Epithelial cell of esophagus (primary cell): ENCODE results near the gene UBR2.

ENCODE experiments used
- DNase-seq: peaks from one replicate; pipeline ENCODE4 v3.0.0; 2010; ENCODE audit warnings: low read depth
- H3K4me3 ChIP-seq: 2 replicates; pipeline ENCODE4 v1.5.1; 2011; ENCODE audit warnings: mild to moderate bottlenecking, low read length, control low read depth
- TF ChIP-seq, protein P1 (sequence below): IDR thresholded peaks from 2 replicates; pipeline ENCODE4 v1.5.1; 2011; ENCODE audit warnings: low read depth, mild to moderate bottlenecking, low read length, control low read depth, inconsistent platforms; ENCODE audit not compliant: insufficient read depth; ENCODE audit errors: missing control alignments

UBR2 gene

GRCh38 chr6:42563697-42564505, at the start of gene UBR2:
UBR2 (plus strand) TSS chr6:42564029; CDS start chr6:42564320, 291 bp downstream.
- TF ChIP-seq, protein P1, sequence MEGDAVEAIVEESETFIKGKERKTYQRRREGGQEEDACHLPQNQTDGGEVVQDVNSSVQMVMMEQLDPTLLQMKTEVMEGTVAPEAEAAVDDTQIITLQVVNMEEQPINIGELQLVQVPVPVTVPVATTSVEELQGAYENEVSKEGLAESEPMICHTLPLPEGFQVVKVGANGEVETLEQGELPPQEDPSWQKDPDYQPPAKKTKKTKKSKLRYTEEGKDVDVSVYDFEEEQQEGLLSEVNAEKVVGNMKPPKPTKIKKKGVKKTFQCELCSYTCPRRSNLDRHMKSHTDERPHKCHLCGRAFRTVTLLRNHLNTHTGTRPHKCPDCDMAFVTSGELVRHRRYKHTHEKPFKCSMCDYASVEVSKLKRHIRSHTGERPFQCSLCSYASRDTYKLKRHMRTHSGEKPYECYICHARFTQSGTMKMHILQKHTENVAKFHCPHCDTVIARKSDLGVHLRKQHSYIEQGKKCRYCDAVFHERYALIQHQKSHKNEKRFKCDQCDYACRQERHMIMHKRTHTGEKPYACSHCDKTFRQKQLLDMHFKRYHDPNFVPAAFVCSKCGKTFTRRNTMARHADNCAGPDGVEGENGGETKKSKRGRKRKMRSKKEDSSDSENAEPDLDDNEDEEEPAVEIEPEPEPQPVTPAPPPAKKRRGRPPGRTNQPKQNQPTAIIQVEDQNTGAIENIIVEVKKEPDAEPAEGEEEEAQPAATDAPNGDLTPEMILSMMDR = peak; percentile 35
- peak within 1 kb of the TSS; percentile 87 for H3K4me3 ChIP-seq
- DNase-seq = peak; percentile 99

DNA sequence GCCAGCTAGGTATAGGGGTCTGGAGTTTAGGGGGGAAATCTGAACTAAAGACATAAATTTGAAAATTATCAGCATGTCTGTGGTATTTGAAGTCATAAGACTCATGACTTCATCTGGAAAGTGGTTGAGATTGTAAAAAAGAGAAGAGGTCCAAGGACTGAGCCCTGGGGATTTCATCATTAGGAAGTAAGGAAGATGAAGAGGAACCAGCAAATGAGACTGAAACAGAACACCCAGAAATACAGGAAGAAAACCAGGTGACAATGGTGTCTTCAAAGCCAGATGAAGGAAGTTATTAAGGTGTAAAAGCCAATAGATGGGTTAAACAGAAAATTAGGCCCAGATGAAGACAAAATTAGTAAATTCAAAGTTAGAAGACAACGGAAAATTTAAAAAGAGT, 49.1 kb upstream of the UBR2 start:
- DNase-seq = no peak
- TF ChIP-seq, protein P1 = no peak
- H3K4me3 ChIP-seq = no peak overlapping the region

DNA sequence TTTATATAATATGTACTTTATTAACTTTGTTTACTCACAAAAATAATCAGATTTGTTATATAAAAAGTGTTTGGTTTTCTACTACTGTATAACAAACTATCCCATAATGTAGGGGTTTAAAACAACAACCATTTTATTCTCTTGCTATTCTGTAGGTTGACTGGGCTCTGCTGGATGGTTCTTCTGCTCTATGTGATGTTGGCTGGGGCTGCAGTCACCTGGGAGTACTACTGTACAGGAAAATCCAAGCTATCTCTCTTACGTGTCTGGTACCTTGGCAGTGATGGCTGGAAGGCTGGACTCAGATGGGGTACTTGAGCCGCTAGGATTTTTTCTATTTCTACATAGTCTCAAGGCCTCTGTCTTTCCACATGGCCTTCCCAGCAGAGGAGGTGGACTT, 44.0 kb upstream of the UBR2 start:
- no peak for DNase-seq
- no peak overlapping the region for H3K4me3 ChIP-seq
- TF ChIP-seq, protein P1 = no peak

- H3K4me3 ChIP-seq = no peak overlapping the region
- TF ChIP-seq, protein P1 = no peak
- DNase-seq = peak; percentile 90
These were observed 42.8 kb upstream of the UBR2 start for GRCh38 chr6:42520786-42521607.

GRCh38 chr6:42522036-42522435, 41.8 kb upstream of the UBR2 start:
- no peak overlapping the region for H3K4me3 ChIP-seq
- no peak for DNase-seq
- TF ChIP-seq, protein P1 = no peak

DNA sequence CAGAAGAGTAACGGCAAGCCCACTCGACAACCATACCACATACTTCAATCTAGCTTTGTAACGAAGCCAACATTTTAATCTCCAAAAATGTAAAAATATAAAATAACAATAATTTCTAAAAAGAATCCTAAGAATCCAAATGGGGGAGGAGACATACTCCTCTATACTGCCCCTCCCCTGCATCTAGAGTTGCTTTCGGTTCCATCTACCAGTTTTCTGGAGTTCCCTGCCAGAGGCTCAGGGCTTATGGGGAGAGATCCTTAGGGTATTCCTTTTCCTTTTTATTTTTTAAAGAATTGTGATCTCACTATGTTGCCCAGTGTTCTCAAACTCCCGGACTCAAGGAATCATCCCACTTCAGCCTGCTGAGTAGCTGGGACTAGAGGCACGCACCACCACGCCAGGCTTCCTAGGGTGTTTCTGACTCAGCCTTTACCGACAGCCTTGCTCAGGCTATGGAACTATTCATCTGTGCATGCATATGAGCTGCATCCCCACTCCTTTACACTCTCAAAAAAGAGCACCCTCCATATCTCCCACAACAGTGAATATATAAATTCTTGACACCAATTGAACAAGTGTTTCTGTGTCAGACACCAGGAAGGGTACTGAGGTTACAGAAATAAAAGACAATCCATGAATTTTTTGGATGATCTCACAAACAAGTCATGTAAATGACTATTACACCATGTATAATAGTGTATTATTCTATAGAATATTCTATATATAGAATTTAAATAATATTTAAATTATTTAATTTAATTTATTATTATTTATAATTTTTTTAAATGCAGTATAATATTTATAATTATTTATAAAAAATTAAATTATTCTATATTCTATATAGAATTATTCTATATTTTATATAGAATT, 40.7 kb upstream of the UBR2 start:
- no peak overlapping the region for H3K4me3 ChIP-seq
- TF ChIP-seq, protein P1 = no peak
- peak; percentile 43 for DNase-seq
